NCI-H2107 treated with DMSO at 0.1 percent for 48 hours (cell line): ENCODE results near the gene EGFR.

Source experiments
- DNase-seq: peaks from one replicate; lab custom pipeline; 2025; ENCODE audit not compliant: unreplicated experiment; lab: John Stamatoyannopoulos, UW

Gene EGFR

GRCh38 chr7:55240418-55241142 lies 221.8 kb downstream of the EGFR start:
- DNase-seq = peak; percentile 39

GRCh38 chr7:55241958-55242357 lies 223.1 kb downstream of the EGFR start:
- DNase-seq = no peak

GRCh38 chr7:55242613-55243012 lies 223.8 kb downstream of the EGFR start:
- no peak for DNase-seq

GRCh38 chr7:55244006-55244745 lies 225.4 kb downstream of the EGFR start:
- DNase-seq = no peak

- no peak for DNase-seq
Measured at GRCh38 chr7:55245271-55245723, 226.5 kb downstream of the EGFR start.

- DNase-seq = no peak
Measured at GRCh38 chr7:55246171-55246570, 227.4 kb downstream of the EGFR start.

- DNase-seq = no peak
Measured at GRCh38 chr7:55247428-55247827, 228.6 kb downstream of the EGFR start.

GRCh38 chr7:55248526-55248925 lies 229.7 kb downstream of the EGFR start:
- DNase-seq = no peak

GRCh38 chr7:55249332-55249731 lies 230.5 kb downstream of the EGFR start:
- DNase-seq = no peak

GRCh38 chr7:55250313-55250712 lies 231.5 kb downstream of the EGFR start:
- DNase-seq = no peak

- DNase-seq = no peak
Measured at GRCh38 chr7:55251313-55251712, 232.5 kb downstream of the EGFR start.

- DNase-seq = no peak
Measured at GRCh38 chr7:55251911-55252310, 233.1 kb downstream of the EGFR start.

GRCh38 chr7:55252386-55252785 lies 233.6 kb downstream of the EGFR start:
- no peak for DNase-seq

- DNase-seq = no peak
Measured at GRCh38 chr7:55253188-55253587, 234.4 kb downstream of the EGFR start.

GRCh38 chr7:55254242-55254595 lies 235.4 kb downstream of the EGFR start:
- no peak for DNase-seq

GRCh38 chr7:55254596-55255495 lies 236.0 kb downstream of the EGFR start:
- DNase-seq = peak; percentile 68

- peak; percentile 49 for DNase-seq
Measured at GRCh38 chr7:55255496-55256445, 237.0 kb downstream of the EGFR start.

GRCh38 chr7:55258631-55259030 lies 239.8 kb downstream of the EGFR start:
- no peak for DNase-seq

- DNase-seq = no peak
Measured at GRCh38 chr7:55260171-55260570, 241.4 kb downstream of the EGFR start.

GRCh38 chr7:55260676-55261385 lies 242.0 kb downstream of the EGFR start:
- DNase-seq = no peak
